NK-92 treated with Interleukin-12 subunit alpha and Interleukin-12 subunit beta, amount 100 ng/mL, for 24 hours (cell line): ENCODE data around the gene SLC7A1.
"Not testable (repeated sequence)": the region's sequence is repeated elsewhere in the genome, so short reads cannot be mapped to it uniquely, and the experiment has no call there.

Source experiments
- DNase-seq: peaks from one replicate; lab custom pipeline; 2025; lab: John Stamatoyannopoulos, UW

The SLC7A1 gene

DNA sequence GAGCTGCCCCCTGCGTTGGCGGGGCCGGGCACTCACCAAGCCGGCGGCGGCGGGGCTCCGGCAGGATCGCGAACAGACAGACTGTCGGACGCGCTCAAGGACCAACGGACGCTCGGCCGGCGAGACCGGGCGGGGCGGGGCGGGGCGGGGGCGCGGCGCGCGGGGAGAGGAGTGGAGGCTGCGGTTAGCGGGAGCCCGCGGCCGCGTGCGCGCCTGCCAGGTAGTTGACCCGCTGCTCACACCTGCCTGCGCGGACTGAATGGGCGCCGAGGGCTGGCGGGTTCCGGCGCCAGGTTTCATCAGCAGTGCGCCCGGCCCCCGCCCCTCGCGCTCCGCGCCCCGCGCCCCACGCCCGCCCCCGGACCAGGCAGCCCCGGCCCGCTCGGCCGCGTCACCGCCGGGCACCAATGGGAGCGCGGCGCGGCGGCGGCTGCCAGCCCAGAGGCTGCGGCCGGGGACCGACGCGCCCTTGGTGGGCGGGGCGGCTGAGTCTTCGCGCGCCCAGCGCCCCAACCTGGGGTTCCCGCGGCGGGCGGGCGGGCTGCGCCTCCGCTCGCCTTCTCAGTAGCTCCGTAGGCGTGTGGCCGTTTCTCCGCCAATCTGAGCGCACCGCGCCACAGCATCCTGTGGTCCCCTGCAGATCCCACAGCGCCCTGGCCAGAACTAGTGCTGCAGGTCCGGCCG, at the start of gene SLC7A1:
SLC7A1 (minus strand) TSS at position 309 of the 684 bp plus-strand sequence. CDS start 59,500 bp downstream, outside the sequence.
- DNase-seq = peak; percentile 86

DNA sequence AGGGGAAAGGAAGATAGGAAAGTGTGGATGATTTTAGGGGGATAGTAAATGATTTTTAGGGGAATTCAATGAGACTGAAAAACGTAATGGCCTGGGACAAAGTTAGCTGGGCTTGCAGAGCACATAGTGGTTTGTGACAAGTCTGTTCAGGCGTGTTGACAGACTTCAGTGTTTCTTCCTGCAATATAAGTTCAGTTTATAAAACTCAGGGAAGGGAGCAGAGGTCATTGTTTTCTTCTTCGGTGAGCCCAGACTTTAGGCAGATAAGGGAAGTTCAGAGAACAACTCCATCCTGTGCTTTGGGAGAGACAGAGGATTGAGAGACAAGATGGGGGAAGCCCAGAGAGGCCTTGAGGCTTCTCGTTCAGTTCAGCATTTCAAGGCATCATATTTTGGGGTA, 45.2 kb upstream of the SLC7A1 start:
- DNase-seq = no peak

DNA sequence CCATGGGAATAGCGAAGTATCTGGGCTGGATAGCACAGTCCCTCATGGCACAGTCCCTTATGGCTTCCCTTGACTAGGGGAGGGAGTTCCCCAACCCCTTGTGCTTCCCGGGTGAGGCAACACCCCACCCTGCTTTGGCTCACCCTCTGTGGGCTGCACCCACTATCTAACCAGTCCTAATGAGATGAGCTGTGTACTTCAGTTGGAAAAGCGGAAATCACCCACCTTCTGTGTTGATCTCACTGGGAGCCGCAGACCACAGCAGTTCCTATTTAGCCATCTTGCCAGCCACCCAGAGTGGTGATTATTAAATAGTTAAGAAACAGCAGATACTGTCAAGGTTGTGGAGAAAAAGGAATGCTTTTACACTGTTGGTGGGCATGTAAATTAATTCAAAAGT, 41.3 kb upstream of the SLC7A1 start:
- DNase-seq = not testable (repeated sequence)

DNA sequence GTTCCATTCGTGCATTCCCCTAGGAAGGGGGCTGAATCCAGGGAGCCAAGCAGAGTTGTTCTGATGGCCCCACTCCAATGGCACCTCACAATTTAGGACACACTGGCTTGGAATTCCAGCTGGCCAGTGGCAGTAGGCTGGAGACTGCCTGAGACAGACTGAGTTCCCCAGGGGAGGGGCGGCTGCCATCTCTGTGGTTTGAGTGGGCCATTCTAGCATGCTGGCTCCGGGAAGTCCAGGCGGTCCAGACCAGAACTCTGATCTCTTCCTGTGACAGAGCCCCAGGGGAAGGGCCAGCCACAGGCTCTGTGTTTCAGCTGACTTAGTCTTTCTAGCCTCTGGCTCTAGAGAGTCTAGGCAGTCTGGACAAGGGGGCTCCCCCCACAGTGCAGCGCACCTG, 29.5 kb upstream of the SLC7A1 start:
- no peak for DNase-seq

DNA sequence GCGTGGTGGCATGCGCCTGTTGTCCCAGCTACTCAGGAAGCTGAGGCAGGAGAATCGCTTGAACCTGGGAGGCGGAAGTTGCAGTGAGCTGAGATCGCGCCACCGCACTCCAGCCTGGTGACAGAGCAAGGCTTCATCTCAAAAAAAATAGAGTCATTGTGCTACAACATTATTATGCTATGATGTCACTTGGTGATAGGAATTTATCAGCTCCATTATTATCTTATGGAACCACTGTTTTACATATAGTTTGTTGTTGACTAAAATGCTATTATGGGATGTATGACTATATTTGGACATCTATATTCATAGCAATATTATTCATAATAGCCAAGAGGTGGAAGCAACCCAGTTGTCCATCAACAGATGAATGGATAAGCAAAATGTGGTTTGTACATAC, 26.4 kb upstream of the SLC7A1 start:
- DNase-seq = no peak

DNA sequence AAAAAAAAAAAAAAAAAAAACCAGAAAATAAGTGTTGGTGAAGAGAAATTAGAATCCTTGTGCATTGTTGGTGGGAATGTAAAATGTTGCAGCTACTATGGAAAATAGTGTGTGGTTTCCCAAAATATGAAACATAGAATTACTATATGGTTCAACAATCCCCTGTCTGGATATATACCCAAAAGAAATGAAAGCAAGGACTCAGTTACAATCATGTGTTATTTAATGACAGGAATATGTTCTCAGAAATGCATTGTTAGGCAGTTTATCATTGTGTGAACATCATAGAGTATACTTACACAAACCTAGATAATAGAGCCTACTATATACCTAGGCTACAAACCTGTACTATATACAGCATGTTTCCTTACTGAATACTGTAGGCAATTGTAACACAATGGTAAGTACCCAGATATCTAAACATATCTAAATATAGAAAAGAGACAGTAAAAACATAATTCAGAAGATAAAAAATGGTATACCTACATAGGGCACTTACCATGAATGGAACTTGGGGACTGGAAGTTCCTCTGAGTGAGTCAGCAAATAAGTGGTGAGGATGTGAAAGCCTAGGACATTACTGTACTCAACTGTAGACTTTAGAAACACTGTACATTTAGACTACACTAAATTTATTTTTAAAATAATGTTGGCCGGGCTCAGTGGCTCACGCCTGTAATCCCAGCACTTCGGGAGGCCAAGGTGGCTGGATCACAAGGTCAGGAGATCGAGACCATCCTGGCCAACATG, 25.7 kb upstream of the SLC7A1 start:
- DNase-seq = no peak

DNA sequence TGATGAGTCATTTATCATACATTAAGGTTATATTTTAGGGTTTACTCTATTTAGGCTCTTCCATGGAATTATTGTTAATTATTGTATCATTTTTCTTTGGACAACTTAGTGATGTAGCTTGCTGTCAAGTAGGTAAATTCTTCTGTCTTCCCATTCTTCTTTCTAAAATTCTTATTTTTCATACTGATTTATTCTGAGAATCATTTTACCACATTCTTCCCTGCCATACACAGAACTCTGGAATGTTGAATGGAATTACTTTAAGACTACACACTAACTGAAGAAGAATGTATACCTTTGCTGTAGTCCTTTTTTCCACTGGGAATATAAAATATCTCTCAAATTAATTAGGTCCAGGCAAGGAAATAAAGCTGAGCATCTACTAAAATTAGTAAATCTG, 24.5 kb upstream of the SLC7A1 start:
- no peak for DNase-seq

DNA sequence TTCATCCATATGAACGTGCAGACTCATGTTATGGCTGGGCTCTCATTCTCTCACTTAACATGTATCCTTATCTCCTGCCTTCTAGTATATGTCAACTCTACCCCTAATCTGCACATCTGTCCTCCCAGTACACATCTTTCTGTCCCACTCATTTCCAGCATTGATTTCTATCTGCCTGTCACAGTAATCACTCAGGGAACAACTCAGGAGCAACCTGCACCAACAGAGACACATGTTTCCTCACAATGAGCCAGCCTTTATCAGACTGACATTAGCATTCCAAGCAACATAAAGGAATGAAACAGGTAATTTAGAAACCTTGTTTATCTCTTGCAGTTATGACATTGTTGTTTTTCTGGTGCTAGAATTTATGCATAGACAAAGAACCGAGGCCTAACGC, 17.6 kb upstream of the SLC7A1 start:
- DNase-seq = no peak

DNA sequence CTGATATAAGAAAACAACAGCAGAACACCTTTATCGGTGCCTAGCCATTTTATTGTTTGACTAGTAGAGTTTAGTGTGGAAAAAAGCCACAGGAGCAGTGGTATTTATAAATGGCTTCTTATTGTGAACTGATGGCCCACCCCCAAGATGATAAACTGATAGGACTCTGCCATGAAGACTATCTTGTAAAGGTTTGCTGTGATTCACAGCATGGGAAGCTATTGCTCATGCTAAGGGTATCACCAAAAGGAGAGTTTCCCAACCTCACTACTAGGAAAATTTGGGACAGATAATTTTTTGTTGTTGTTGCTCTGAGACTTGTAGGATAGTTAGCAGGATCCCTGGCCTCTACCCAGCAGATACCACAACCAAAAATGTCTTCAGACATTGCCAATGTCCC, 12.0 kb upstream of the SLC7A1 start:
- no peak for DNase-seq

DNA sequence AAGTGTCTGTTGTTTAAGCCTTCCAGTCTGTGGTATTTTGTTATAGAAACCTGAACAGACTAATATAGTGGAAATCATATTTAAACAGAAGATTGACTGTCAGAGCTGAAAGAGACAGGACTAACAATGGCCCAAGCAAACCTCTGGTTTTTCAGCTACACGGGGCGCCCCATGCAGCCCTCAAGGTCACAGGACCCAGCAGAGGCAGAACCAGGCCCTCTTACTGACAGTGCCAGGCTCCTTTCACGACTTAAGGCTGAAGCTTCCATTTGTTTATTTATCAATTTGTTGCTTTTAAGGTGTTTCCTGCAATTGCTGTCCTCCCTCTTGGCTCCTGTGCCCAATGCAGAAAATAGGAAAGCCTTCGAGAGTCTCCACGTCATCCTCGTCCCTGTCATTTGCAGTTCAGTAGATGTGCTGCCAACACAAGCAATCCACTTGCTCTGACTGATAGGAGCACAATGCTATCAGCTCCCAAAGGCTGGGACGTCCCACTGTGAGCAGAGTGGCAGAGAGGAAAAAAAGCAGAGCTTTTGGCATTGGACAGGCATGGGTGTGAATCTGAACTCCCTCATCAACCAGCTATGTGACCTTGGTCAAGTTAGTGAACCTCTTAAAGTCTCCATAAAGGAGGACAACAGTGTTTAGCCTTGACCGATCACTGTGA, 10.5 kb upstream of the SLC7A1 start:
- no peak for DNase-seq

DNA sequence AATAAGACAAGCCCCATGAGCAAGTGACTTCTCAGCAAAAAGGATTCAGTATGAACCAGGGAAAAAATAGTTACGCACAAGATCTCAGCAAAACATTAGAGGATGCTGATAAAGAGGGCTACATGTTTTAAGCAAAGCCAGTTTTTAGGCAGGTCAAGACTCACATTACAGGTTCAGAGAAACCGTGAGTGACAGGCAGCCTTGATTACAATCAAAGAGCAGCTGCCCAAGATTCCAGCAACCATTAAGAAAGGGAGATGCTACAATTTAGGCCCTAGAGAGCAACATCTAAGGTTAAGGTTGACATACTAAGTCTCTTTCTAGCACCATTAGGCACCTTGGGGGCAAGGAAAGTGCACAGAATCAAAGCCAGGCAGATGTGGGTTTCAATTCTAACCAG, 2.8 kb upstream of the SLC7A1 start:
- no peak for DNase-seq

DNA sequence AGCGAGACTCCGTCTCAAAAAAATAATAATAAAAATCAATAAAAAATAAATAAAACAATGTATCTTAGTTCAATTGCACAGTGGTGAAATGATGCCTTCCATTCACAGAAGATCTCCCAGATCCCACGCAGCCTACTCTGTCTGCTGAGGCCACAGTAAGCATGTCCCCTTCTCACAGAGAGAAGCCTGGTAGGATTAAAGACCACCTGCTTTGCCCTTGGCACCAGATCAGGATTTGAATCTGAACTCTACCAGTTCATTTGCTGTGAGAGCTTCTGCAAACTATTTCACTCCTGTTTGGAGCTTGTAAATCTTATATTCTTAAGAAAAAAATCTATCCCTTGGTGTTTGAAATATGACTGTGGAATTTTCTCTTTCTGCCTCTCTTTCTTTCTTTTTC, 2.2 kb upstream of the SLC7A1 start:
- no peak for DNase-seq

DNA sequence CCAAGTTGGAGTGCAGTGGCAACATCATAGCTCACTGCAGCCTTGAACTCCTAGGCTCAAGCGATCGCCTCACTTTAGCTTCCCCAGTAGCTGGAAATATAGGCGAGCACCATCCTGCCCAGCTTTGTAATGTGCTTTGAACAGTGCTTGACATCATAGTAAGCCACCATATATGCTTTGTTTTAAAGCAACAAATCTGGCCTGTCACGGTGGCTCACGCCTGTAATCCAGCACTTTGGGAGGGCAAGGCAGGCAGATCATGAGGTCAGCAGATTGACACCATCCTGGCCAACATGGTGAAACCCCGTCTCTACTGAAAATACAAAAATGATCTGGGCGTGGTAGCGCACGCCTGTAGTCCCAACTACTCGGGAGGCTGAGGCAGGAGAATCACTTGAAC, 1.8 kb upstream of the SLC7A1 start:
- DNase-seq = no peak

DNA sequence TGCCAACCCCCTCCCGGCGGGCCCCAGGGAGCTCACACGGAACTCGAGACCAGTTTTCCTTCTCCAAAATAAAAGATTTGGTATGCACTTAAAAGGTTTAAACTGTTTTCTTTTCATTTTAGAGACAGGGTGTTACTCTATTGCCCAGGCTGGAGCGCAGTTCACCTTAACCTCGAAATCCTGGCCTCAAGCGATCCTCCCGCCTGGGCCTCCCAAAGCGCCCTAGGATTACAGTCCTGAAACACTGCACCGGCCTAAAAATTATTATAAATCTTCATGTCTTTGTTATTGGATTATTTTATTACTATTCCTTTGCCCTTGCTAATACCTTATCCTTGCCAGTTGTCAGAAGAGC, 553 bp upstream of the SLC7A1 start:
- DNase-seq = no peak

DNA sequence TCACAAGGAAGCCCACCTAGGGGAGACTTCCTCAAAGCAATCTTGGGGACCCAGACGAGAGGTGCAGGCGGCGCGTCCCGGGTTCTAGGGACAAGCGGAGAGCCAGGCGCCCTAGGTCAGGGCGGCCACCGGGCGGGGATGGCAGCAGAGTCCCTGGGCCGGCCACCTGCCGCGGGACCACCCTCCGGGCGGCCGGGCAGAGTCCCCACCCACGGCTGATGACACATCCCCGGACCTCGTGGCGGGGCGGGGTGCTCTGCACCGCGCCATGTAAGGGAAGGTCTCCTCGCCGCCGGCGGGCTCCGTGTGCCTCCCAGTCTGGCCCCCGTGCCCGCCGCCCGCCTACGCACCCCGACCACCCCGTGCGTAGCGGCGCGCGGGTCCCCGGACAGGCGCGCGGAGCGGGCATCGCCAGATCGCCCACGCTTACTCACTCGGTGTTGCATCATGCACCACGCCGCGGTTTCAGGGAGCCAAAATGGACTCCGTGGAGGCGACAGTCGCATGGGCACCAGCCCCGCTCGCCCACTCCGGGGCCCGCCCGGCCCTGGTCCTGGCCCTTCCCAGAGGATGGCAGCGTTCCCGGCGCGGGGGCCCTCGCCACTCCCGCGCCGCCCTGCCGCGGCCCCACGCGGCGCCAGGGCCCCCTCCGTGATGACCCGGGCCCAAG, 643 bp downstream of the SLC7A1 start:
- DNase-seq = peak; percentile 66

DNA sequence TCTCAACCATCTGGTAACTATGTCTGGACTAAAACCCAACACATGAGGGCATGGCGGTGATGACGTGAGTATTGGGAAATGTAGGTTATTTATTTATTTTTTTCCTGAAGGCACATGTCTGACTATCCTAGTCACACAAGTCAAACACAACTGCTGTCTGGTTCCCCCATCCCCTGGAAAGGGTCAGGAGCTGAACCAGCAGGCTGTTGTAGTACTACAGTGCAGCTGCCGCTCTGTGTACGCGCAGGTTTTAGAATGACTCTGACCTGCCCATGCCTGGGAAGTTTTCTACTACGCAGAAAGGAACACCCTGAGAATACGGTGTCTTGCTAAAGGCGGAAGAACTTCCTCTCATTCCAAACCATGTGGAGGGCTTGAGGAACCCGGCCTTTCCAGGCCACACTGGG, 1.2 kb downstream of the SLC7A1 start:
- no peak for DNase-seq

DNA sequence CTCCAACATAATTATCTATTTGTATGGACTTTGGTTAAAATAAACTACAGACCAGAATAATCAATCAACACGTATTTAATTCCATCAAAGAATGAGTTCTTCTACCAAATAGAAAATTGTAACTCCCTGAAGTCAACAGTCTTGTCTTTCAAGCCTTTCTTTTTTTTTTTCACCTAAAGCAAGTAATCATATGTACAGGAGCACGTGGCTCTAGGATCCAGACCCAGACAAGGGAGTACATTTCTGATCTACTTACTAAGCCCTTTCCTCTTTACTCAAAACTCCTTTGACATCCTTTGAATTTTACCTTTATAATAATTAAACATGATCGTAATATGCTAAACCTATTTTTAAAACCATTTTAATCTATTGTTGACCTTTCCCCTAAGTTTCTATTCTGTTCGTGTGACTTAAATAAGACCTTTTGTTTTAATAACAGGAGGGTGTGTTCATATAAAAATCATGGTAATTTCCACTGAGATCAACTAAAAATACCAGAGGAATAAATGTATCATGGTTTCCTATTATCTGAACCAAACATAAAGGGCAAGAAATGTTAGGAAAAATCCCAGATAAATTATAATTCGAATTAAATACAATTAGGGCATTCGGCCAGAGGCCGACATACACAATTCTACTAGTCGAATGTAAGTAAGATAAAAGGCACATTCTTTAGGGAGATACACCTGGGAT, 1.7 kb downstream of the SLC7A1 start:
- no peak for DNase-seq

DNA sequence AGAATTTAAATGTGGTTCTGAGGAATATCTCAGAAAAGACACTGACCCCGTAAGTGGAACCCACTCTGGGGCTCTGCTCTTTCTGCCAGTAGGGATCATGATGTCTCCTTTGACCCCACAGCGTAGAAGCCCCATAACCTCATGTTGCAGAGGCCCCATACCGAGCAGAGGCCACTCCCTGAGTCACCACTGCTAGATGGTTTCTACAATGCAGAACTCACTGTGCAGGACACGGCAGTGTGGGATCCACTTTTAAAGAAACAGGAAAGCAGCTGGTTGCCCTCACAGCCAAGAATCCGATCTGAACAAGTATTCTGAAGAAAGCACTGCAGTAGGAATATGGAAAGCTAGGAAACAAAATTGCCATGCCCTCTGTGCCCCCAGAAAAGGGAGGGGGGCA, 4.2 kb downstream of the SLC7A1 start:
- DNase-seq = no peak

DNA sequence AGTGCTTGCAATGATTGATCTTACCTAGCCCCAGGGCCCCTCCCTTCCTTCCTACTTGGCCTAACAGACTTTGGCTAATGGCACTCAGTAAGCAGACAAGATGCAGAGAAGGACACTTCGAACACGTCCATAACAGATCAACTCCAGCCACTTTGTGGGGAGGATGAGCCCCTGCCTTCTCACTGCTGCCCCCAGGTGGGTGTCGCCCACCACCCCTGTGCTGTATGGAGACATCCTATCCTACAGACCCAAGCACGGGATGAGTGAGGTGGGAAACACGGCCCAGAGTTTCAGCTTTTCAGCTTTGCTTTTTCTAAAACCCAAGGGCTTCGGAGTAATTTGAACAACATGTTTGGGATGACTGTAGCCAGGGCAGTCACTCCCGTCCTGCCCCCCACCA, 5.5 kb downstream of the SLC7A1 start:
- DNase-seq = no peak

DNA sequence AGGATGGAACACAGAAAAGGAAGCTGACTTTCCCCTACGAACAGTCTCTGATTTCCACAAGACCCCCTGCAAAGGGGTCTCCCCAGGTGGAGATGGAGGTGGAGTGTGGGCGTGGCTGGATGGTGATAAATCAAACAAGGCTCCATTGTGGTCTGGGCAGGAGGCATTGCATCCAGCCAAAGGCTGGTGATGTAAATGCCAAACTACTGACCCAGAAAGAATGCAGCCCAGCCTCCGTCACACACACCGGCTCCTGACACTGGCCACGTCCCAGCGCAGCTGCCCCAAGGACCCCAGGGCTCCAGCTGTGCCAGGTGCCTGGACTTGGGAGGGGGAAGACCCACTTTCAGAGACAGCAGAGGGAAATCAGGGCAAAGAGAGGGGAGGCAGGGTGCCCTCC, 6.3 kb downstream of the SLC7A1 start:
- DNase-seq = no peak

DNA sequence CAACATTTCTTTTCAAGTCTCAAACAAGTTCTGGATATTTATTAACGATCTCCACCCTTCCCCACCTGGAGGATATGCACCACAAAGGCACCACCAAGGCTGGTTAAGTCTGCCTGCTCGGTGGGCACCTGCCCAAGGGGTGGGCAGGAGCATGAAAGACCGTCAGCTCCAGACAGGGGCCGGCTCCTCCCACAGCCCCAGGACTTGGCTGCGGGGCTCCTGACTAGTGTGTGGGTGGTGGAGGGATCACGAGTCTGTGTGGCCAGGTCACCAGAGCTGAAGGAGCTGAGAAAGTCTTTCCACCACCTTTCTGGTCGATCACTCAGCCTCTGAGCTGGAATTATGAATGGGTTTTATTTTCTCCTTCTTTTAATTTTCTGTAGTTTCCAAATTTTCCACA, 7.8 kb downstream of the SLC7A1 start:
- no peak for DNase-seq

DNA sequence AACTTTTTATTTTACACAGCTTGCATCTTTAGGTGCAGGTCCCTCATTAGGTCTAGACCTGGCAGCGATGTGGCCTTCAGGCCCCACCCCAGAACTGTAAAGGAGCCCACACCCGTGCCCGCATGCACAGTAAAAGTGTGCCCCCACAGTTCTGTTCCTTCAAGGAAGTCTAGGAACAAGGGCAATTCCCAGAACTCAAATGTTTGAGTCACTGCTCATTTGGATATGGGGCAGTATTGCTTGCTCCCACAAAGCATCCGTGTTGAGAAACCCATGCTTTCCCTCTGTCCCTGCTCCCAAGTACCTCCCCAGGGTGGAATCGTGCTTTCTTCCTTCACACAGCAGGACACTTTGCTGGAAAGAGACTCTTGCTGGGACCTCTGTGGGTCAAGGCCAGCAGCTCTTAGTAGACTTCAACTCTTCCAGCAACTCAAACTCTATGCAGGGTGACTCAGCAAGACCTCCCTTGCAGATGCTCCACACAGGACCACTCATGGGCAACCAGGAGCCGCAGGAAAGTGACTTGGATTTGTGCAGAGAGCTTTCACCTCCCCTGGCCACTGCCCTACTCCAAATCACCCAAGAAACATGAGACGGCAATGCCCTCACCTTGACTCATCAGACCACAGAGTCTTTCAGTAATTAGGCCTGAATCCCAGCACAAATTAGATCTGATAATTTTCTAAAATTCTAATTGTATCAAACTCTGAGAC, 12.3 kb downstream of the SLC7A1 start:
- no peak for DNase-seq
